ENCODE results near the gene BRDT.

DNA sequence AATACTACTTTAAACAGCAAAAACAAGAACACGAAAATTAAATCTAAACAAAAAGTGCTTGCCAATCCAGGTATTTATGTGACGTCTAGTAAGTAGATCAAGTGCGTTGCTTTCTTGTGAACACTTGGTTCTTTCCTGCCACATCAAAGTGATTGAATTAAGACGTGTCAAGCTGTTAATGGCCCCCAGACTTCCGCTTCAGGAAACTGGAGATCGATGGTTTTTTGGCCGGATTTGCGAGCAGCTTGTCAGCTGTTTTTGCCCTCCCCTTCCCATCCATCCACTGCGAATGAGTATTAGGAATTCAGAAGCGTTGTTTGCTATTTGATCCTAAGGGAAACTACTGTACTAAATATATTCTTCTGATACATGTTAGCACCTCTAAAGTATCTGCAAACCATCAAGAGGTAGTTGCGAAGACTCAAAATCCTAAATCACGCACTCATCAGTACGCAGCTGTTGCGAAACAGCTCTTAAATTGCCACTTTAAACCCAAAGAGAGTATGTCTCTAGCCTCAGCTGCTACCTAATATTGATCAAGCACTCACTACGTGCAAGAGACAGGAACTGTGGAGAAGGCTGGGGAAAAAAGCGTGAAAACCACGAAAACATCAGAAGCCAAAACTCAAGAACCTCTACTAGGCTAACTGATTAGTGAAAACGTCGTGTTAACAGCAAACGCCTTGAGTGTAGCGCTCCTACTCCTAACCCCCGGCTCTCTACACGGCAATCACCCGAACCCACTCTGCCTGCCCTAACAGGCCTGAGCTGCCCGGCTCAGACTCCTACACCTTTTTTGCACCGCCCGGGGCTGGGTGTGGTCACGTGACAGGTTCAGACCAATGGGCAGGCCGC, 473 bp upstream of the BRDT start:
- TF ChIP-seq, protein P1, sequence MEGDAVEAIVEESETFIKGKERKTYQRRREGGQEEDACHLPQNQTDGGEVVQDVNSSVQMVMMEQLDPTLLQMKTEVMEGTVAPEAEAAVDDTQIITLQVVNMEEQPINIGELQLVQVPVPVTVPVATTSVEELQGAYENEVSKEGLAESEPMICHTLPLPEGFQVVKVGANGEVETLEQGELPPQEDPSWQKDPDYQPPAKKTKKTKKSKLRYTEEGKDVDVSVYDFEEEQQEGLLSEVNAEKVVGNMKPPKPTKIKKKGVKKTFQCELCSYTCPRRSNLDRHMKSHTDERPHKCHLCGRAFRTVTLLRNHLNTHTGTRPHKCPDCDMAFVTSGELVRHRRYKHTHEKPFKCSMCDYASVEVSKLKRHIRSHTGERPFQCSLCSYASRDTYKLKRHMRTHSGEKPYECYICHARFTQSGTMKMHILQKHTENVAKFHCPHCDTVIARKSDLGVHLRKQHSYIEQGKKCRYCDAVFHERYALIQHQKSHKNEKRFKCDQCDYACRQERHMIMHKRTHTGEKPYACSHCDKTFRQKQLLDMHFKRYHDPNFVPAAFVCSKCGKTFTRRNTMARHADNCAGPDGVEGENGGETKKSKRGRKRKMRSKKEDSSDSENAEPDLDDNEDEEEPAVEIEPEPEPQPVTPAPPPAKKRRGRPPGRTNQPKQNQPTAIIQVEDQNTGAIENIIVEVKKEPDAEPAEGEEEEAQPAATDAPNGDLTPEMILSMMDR (IDR thresholded peaks at IDR 0.05; ENCODE audit: insufficient read depth, low read length) = no peak
- no peak for TF ChIP-seq POLR2AphosphoS5 (IDR thresholded peaks at IDR 0.05; ENCODE audit: low read depth)
